Ammon's horn (tissue), 1 donor: ENCODE data around the gene WIF1.

Experiments
- DNase-seq: peaks from one replicate; pipeline ENCODE4 v3.0.0-alpha.2; 2016; ENCODE audit warnings: low spot score

Gene WIF1

DNA sequence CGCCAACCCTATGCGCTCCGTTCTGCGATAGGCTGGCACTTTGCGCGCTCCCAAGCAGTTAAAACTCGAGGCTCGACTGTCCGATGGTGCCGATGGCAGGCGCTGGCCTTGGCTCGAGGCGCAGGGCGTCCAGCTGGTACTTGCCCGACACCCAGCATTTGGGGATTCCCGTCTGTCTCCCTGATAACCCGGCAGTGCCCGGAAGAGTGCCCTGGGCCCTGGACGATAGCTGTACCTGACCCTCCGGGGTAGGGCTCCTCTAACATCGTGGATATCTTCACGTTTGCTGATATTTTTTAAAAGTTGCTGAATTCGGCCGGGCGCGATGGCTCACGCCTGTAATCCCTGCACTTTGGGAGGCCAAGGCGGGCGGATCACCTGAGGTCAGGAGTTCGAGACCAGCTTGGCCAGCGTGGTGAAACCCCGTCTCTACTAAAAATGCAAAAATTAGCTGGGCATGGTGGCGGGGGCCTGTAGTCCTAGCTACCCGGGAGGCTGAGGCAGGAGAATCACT, 908 bp upstream of the WIF1 start:
- DNase-seq, result no peak

DNA sequence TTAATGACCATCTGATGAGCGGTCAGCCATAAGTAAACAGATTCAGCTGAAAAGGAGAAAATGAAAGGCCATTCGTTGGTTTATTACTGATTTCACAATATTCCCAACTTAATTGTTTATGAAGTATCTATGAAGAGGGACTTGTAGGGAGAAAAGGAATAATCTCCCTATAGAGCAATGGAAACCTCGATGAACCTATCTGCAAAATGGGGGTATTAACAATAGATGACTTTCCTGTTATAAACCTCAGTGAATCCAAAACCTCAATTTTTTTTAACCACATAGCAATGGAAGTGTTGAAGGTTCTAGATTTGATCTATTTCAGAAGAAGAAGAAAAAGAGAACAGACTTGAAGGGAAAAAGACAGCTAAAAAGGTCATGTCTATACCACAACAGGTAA, 2.0 kb downstream of the WIF1 start:
- no peak for DNase-seq

DNA sequence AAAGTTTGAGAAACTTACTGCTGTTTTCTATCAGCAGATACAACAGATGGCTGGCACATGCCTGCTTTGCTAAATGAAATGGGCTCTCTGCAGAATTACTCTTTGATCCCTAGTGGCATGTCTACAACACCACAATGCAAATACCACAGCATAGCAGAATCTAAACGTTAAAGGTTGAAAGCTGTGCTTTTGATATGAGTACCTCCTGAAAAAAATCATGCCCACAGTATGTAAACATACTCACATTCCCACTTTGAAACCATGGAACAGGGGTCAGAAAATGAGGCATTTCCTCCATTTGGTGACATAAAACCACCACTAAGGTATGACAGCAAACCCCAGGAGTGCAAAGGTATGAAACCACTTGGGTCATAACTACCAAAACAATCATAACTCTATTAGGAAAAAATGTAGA, 7.5 kb downstream of the WIF1 start:
- DNase-seq, result no peak

DNA sequence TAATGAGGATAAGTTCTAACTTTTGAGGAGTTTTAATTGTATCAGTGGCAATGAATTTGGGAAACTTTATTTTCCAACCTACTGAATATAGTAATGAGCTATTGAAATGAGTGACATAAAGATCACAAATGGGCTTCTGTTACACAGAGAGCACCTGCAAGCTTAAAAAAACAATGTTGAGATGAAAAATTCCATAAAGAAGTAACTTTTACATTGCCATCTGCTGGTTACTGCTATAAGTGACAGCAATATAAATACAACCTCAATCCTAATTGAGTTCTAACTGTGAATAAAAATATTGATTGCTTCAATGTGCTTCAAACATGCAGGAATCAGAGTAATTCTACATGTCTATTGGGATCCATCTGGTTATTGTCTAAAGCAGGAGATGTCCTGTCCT, 14.2 kb downstream of the WIF1 start:
- no peak for DNase-seq

DNA sequence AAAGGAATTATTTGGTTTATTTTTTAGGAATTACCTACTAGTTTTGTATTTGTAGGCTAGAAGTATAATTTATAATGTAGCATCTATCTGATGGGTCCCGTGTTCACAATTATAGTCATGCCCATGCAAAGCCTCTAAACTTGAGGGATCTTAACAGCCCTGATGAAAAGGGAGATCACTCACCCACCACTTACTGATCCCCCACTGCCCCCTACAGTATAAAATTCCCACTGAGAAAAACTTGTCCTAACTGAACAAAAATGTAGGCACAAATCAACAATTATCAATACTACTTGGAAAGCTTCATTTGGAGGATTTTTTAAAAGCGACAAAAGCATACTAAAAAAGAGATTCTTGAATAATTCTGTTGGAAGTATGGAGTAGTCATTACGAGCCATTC, 21.0 kb downstream of the WIF1 start:
- DNase-seq, result no peak

DNA sequence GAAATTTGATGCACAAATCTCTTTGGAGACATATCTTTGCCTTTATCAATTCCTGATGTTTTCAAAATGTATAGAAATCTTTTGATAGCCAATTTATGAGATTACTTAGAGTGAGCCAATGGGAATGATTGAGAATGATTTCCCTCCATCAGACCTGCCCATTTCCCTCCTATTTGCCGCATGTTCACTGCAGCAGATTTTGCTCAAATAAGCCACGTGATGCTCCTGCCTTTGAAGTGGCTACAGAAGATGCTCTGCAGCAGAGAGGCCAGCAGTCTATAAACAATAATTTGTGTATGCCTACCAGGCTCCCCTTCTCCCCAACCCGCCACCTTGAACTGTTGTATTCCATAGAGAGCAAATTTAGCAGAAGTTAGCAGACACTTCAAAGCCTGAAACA, 21.9 kb downstream of the WIF1 start:
- DNase-seq, result no peak

DNA sequence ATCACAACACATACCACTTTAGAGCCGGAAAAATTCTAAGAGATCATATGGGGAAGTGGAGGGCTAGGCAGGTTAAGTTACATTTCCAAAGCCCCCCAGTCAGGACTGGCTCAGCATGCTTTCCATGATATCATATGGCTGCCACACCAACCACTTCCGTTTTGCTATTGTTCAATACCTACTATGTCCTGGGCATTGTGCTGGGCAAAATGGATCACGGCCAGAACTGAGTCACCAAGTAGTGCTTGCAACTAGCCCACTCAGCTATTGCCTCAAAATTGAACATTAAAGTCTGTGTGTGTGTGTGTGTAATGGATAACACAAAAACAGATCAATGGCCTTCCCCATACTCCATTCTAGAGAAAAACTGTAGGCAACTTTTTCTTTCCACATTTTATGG, 22.7 kb downstream of the WIF1 start:
- DNase-seq, result no peak

DNA sequence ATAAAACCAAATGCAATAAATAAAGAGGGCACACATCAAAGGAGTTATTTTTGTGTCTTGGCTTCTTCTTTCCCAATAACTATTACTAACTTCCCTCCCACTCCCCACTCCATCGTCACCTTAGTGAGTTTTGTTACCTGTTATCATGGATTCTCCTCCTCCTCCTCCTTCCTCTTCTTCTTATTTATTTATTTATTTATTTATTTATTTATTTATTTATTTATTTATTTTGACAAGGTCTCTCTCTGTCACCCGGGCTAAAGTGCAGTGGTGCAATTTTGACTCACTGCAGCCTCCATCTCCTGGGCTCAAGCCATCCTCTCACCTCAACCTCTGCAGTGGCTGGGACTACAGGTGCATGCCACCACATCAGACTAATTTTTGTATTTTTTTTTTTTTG, 26.4 kb downstream of the WIF1 start:
- DNase-seq, result no peak

DNA sequence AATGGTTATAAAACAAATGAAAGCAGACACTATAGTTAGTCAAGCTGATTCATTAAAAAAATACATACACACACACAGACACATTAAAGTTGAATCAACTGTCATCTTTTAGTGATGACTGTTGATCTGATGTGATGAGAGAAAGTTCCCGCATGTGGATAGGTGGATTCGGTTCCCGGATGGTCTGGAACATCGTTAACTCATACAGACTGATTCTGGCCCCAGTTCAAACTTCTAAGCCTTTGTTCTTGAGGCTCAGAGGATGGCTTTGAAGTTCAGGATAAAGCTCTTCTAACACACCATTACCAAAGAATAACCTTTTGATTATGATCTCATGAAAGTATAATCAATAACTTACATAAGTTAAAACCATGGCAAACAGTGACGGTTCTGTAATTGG, 27.5 kb downstream of the WIF1 start:
- no peak for DNase-seq

DNA sequence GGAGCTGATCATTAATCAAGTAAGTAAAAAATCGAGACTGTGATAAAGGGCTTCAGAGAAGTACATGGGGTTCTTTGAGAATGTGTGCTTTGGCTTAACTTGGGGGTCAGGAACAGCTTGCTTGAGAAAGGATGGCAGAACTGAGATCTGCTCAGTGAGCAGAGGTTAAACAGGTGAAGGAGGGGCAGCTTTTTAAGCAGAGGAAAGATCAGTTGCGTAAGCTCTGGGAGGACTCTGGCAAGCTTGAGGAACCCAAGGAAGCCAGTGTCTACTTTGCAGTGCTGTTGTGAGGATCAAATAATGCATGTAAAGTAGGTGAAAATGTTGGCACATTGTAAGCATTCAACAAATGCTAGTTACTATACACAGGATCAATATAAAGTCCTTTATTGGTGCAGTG, 30.6 kb downstream of the WIF1 start:
- DNase-seq, result no peak

DNA sequence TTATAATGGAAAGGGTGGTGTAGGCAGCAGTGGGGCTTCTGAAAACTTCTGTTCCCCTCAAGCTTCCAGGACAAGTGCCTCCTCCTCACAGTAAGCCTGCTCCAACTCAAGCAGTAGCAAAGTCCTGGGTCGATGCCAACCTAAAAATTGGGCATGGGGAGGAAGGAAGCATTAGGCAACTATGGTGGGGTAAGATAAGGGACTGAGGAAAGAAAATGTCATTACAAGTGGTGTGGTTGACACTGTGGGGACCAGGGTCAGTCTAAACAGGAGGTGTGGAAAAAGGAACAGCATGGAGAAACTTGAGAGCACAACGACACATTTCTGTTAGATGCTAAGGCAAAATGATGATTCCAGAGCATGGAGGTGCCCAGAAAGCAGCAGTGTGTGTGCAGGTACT, 34.9 kb downstream of the WIF1 start:
- no peak for DNase-seq

DNA sequence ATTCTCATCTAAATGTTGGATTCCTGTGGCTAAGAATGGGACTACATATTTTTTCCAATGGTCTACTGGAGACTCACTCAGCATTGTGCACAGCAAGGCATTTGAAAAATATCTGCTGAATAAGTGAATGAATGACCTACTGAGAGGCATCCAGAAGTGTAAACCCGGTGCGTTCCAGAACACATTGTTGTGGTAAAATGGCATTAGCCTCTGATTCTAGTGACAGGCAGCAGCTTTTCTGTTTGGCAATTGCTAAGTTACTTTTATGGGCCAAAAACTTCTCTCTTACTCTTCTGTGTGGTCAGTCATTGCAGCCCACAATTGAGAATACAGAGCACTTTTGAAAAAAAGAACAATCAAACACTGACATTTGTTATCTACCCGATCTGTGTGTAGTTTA, 36.5 kb downstream of the WIF1 start:
- DNase-seq, result no peak

DNA sequence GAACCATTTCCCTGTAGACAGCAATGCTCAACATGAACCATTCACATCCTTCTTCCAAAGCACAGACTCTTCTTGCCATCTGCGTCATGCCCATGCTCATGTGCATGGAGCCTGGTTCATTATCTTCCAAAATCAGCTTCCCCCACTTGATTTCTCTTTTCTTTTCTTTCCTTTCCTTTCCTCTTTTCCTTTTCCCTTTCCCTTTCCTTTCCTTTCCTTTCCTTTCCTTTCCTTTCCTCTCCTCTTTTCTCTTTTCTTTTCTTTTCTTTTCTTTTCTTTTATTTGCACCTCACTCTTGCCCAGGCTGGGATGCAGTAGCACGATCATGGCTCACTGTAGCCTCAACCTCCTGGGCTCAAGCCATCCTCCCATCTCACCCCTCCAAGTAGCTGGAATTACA, 37.5 kb downstream of the WIF1 start:
- DNase-seq, result no peak

DNA sequence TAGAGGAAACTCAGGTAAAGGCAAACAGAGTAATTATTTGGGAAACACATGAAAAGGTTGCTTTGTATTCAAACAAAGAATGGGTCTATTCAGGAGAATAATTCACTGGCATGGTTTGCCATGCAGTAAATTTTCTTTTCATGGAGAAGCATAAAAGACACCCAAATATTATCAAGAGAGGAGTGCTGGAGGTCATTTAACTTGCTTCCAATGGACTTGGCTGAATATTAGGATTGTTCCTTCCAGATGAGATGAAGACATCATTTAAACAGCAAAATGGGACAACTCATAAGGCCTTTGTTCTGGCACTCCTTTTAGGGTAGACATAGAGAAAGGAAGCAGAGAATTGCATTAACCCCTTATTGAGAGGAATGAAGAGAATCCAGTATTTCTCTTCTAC, 38.7 kb downstream of the WIF1 start:
- no peak for DNase-seq

DNA sequence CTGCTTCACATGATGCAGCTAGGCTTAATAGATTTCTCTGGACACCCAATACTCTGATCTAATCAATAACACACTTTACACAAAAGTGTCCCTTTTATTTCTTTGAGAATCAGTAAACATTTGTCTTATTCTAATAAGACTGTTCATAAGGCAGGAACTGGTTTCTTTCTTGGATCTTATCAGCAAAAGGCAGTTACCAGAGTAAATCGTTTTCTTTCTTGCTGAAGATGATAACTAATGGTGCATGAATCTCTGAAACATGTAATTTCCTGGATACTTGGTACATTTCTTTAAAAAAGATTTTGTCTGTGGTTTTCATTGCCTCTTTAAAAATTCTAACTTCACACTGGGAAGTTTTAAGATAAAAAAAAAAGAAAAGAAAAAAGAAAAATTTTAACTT, 39.6 kb downstream of the WIF1 start:
- DNase-seq, result no peak

DNA sequence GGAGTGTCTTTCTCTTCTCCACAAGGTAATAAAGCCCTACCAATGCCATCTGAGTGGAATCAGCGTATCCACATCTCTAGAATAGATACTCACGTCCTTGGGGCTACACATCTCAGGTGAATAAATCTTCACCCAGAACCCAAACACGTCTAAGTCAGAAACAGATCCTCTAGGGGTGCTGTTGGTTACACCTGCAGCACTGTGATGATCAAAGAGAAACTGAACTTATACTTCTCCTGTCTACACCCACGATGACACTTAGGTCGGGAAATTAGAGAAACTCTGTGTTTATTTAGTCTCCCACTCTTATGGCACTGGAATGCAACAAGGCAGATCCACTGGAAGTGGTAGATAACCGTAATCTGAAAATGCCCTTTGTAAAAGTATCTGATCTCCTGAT, 46.2 kb downstream of the WIF1 start:
- DNase-seq, result no peak

DNA sequence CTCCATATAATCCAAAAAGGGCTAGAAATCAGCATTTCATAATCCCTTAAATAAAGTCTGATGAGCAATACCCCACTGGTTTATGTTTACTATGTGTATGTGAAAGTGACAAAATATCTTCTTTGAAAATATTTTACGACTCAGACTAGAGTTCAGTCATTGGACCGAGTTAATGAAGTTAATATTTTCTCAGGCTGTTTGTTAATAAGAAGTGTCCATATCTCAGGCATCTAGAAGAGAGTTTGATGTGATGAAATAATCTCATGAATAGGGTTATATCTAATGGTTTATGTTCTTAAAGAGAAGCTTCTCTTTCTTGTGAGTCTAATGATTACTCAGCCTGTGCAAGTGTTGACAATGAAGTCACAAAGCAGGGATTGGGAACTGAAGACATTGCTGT, 51.8 kb downstream of the WIF1 start:
- no peak for DNase-seq

DNA sequence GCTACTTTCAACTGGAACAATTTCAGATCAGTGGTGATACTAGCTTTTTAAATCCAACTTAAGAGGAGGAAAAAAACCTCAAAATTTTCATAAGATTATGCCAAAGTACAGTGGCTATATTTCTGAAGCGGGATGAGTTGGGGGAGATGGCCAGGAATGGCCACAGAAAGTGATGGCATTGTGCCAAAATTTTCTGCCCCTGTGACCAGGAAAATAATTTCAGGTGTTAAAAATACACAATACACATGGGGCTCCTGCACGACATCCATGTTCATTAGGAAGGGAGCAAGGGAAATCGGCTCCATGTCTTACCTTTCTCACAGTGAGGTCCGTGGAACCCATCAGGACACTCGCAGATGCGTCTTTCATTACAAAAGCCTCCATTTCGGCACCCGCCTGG, 53.7 kb downstream of the WIF1 start:
- DNase-seq, result no peak

DNA sequence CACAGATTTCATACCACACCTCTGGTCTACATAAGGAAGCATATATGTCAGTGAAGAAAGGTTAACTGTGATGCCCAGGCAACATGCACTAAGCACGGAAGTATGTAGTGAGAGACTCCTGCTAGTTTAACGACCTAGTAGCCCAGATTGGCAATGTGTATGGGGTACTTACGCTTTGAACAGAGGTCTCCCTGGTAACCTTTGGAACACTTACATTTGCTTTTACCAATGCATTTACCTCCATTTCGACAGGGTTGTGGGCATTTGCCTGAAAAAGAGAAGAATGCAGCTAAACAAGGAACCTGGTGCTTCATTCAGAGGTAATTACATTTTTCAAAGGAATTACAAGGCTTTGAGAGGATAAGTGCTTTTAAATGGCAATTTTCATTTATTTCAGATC, 65.2 kb downstream of the WIF1 start:
- DNase-seq, result peak; percentile 8

DNA sequence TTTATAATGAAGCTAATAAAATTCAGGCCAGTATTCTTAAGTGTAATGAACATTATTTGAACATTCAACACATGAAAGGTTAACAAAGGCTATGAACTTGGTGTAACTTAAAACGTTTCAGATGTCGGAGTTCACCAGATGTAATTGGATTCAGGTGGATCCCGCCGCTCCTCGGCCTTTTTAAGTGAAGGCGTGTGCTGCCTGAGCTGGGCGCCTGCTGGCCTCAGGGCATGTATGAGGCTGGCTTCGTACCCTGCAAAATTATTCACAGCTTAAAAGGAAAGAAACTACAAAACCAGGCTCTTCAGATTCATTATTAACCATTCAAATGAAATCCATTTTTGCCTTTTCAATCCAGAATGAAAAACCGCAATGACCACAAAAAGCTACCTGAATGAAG, 69.9 kb downstream of the WIF1 start:
- DNase-seq, result no peak

DNA sequence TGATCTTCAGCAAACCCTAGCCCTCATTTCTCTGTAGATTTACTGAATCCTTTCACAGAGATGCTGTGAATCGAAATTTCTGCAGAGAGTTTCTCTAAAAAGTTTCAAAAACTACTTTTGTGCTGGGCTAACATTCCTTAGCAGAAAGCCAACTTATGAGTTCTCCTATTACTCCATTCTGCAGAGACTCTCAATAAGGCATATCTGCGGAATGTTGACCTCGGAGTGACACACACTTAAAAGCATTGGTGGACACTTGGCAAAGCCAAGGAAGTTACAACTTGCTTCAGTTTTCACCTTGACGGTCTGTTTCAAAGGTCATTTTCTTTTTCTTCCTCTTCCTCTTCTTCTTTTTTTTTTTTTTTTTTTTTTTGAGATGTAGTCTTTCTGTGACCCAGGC, 75.8 kb downstream of the WIF1 start:
- no peak for DNase-seq

DNA sequence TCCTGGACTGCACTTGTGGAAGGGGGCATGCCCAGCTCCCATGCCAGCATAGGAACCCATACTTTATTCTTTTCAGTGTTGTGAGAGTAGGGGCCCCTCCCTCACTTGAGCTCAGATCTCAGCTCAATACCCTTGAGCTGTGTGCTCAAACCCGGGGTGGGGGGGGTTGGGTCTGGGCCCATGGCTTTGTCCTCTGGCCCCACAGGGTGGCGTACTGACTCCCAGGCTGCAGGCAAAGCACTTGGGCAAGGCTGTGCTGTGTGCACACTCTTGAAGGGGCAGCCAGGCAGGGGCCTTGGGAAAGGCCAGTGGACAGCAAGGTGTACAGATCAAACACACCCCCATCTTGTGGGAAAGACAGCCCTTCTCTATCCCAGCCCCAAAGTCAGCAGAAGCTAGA, 81.8 kb downstream of the WIF1 start:
- DNase-seq, result no peak

DNA sequence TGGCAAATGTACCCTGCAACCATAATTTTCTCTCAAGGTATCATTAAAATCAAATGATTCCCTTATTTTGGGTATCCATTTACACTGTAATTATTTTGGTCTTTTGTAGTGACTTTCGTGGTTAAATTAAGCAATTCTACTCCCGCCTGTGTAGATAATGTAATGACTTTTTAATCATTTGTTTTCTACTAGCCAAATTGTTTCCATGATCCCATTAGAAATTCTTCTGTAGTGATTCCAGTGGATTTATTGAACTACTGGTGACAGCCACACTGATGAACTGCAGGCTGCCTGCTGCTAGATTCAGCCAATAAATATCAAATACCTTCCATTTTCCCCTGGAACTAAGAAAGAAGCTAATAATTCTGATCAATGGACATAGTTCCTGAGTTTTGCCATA, 96.0 kb downstream of the WIF1 start:
- no peak for DNase-seq

DNA sequence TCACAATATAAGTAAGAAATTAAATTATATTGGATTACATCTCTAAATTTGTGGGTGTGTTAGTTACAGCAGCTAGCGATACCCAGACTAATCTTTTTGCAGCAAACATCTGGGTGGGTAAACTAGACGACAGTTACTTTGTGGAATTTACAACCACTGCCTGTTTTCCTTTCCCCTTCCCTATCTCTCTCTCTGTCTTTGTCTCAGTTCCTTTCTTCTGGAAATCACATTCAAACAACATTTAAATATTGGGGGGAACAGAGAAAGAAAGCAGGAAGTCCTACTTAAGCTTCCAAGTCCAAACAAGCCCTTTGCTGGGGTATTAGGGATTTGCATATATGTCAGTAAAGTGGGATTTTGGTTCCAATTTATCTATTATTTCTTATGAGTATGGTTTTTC, 97.6 kb downstream of the WIF1 start:
- DNase-seq, result no peak

DNA sequence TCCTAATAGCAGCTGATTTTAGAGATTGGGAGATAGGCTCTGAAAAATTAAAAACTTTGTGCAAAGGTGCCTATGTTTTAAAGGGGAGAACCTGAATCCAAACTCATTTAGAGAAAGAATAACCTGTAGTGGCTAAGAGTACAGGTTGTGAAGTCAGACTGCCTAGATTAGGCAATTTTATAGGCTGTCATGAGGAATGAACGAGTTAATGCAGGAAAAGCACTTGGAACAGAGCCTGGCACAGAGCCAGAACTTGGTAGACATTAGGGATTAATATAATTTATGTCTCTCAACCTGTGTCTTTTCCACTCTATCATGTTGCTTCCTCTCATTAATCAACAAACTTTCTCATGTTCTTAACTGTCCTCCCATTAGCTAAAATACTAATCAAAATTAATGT, 98.1 kb downstream of the WIF1 start:
- DNase-seq, result no peak
